H1 (cell line): Measurements from ENCODE around the gene CPLANE1. TPM values are rescaled to one million over a fixed set of nuclear protein-coding genes. Genes with fewer than 3 reads are reported as not detected.

ENCODE experiments used
- JUN ChIP-seq: IDR thresholded peaks from 2 replicates; pipeline ENCODE4 v1.6.1; 2011; ENCODE audit warnings: low read depth, mild to moderate bottlenecking, improper control_type of control experiment, low read length
- RXRA ChIP-seq: IDR thresholded peaks from 2 replicates; pipeline ENCODE4 v1.6.1; 2011; ENCODE audit warnings: low read depth, mild to moderate bottlenecking, low read length, moderate library complexity; ENCODE audit not compliant: insufficient read depth
- SIN3A ChIP-seq, 2 experiments: IDR thresholded peaks in 1 of 2; conservative IDR thresholded peaks in 1 of 2; 2 replicates each; pipeline ENCODE4 v1.6.1; 2011 to 2012; ENCODE audit warnings: low read length in 2 of 2, improper control_type of control experiment in 1 of 2, low read depth in 1 of 2, mild to moderate bottlenecking in 1 of 2
- polyA plus RNA-seq, 7 experiments: library from polyadenylated mRNA; depleted of rRNA in 3 of 7; stranded (reverse) in 5 of 7; unstranded in 2 of 7; fragments of >200 nt in 5 of 7; fragments of 200-250 nt in 2 of 7; gene quantifications; 1 replicate in 5 of 7; 2 replicates in 1 of 7; 4 replicates in 1 of 7; pipeline versions ENCODE4 v1.2.1 to v1.2.3, GENCODE V29; 2011 to 2013; ENCODE audit warnings: missing spikeins in 2 of 7, mixed read lengths in 2 of 7
- total RNA-seq: library from RNA; stranded (reverse); fragmentation: NEBNext Ultra II Directional; extraction: Animal tissue kit (Norgen Biotek cat#: 25700); gene quantifications from 2 replicates; pipeline ENCODE4 v1.2.1, GENCODE V29; 2021

The CPLANE1 gene
- total and polyA plus RNA-seq, 2 of the 8 experiments (the other 6 are each of a cell fraction or from before 2014, with no cell fraction given) = 2.2 to 8.8 TPM

- TF ChIP-seq JUN = no peak
- no peak for TF ChIP-seq RXRA
- no peak for TF ChIP-seq SIN3A (conservative IDR thresholded peaks at IDR 0.05 in 1 of 2, IDR thresholded peaks at IDR 0.05 in 1 of 2; ENCODE audit: low read depth in 1 of 2, low read length in 2 of 2)
Observed at GRCh38 chr5:37165761-37166160, 83.4 kb downstream of the CPLANE1 start (continued).
